ENCODE results near the gene LSAMP.

DNA sequence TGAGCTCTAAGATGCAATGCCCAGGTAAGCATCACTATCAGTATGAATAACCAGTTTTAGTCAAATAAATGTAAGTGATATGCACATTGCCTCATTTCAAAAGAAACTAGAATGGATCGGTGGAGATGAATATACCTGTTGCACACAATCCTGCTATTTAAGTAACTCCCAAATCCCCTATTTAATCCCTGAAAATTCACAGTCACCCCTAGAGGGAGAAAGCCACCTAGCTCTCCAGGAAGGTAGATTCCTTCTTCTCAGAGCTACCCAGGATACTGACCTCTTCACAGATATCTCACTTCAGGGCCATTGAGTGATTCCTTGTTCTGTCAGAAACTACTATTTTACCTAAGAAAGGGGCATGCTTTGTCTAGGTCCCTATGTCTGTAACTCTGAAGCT lies 11.7 kb downstream of the LSAMP start:
- TF ChIP-seq, protein P1, sequence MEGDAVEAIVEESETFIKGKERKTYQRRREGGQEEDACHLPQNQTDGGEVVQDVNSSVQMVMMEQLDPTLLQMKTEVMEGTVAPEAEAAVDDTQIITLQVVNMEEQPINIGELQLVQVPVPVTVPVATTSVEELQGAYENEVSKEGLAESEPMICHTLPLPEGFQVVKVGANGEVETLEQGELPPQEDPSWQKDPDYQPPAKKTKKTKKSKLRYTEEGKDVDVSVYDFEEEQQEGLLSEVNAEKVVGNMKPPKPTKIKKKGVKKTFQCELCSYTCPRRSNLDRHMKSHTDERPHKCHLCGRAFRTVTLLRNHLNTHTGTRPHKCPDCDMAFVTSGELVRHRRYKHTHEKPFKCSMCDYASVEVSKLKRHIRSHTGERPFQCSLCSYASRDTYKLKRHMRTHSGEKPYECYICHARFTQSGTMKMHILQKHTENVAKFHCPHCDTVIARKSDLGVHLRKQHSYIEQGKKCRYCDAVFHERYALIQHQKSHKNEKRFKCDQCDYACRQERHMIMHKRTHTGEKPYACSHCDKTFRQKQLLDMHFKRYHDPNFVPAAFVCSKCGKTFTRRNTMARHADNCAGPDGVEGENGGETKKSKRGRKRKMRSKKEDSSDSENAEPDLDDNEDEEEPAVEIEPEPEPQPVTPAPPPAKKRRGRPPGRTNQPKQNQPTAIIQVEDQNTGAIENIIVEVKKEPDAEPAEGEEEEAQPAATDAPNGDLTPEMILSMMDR (conservative IDR thresholded peaks at IDR 0.05; ENCODE audit: low read depth in 2 of 2), result peak; percentile 29 to 50; a peak in 2 of 4 replicates
- TF ChIP-seq POLR2AphosphoS5 (IDR thresholded peaks at IDR 0.05; ENCODE audit: low read depth) (no peak), EZH2 (IDR thresholded peaks at IDR 0.05; ENCODE audit: low read depth, unreplicated experiment) (no peak), EZH2phosphoT487 (IDR thresholded peaks at IDR 0.05; ENCODE audit: unreplicated experiment) (no peak), ZNF114 (CRISPR knock-in tag; IDR thresholded peaks at IDR 0.05) (no peak), NANOG (IDR thresholded peaks at IDR 0.05; ENCODE audit: borderline replicate concordance) (no peak)
- TF ChIP-seq, protein P2, sequence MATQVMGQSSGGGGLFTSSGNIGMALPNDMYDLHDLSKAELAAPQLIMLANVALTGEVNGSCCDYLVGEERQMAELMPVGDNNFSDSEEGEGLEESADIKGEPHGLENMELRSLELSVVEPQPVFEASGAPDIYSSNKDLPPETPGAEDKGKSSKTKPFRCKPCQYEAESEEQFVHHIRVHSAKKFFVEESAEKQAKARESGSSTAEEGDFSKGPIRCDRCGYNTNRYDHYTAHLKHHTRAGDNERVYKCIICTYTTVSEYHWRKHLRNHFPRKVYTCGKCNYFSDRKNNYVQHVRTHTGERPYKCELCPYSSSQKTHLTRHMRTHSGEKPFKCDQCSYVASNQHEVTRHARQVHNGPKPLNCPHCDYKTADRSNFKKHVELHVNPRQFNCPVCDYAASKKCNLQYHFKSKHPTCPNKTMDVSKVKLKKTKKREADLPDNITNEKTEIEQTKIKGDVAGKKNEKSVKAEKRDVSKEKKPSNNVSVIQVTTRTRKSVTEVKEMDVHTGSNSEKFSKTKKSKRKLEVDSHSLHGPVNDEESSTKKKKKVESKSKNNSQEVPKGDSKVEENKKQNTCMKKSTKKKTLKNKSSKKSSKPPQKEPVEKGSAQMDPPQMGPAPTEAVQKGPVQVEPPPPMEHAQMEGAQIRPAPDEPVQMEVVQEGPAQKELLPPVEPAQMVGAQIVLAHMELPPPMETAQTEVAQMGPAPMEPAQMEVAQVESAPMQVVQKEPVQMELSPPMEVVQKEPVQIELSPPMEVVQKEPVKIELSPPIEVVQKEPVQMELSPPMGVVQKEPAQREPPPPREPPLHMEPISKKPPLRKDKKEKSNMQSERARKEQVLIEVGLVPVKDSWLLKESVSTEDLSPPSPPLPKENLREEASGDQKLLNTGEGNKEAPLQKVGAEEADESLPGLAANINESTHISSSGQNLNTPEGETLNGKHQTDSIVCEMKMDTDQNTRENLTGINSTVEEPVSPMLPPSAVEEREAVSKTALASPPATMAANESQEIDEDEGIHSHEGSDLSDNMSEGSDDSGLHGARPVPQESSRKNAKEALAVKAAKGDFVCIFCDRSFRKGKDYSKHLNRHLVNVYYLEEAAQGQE (IDR thresholded peaks at IDR 0.05; ENCODE audit: unreplicated experiment), result no peak
- TF ChIP-seq, protein P3, sequence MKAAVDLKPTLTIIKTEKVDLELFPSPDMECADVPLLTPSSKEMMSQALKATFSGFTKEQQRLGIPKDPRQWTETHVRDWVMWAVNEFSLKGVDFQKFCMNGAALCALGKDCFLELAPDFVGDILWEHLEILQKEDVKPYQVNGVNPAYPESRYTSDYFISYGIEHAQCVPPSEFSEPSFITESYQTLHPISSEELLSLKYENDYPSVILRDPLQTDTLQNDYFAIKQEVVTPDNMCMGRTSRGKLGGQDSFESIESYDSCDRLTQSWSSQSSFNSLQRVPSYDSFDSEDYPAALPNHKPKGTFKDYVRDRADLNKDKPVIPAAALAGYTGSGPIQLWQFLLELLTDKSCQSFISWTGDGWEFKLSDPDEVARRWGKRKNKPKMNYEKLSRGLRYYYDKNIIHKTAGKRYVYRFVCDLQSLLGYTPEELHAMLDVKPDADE (IDR thresholded peaks at IDR 0.05), result no peak
